K562 treated with DMSO at 1 percent for 4 hours (cell line): ENCODE data around the gene CRISP1. TPM values are rescaled to one million over a fixed set of nuclear protein-coding genes. Genes with fewer than 3 reads are reported as not detected.

Experiments used
- total RNA-seq: library from RNA; unstranded; fragments of 300-600 nt; gene quantifications from 2 replicates; pipeline ENCODE4 v1.2.3, GENCODE V29; 2022; ENCODE audit not compliant: insufficient read depth

The CRISP1 gene, protein sequence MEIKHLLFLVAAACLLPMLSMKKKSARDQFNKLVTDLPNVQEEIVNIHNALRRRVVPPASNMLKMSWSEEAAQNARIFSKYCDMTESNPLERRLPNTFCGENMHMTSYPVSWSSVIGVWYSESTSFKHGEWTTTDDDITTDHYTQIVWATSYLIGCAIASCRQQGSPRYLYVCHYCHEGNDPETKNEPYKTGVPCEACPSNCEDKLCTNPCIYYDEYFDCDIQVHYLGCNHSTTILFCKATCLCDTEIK
- total RNA-seq, result not detected in 2 replicates

DNA sequence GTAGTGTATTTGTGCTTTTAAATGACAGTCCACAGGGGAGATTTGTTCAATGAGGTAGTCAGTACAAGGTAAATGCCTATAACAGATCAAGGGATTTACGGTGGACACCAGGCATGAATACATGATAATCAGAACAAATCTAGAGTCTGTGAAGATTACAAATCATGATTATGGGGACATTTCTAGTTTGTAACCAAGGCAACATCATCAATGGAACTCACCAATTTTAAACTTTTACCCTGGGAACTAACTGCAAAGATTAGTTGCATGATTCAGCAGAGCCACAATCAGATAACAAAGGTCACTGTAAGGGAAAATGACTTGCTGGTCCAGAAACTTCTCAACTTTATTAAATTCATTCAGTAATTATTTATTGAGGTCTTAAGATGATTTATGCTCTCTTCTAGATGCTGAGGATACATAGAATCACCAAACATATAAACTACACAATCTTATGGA lies at the start of gene CRISP1:
CRISP1 (minus strand) TSS at position 51 of the 459 bp plus-strand sequence. CDS start 9,135 bp downstream, outside the sequence.

DNA sequence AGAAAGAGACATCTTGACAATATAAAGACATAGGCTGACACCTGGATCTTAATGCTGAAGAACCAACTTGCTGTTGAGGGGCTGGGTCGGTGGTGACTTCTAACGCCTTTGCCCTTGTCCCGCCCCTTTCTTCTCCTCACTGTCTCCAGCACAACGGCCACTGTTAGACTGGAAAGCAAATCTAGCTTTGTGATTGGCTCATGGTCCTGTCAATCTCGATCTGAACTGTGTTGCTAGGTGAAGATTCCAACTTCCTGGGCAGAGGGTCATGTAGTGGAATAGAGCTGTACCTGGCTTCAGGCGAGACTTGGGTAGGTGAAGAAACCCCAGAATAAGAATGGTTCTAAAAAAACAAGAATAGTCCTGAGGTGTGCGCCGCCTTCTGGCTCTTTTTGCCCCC lies 79.2 kb downstream of the CRISP1 start, which contains the start of gene PGK2:
PGK2 (minus strand) TSS at position 110 of the 400 bp plus-strand sequence; CDS start at position 12, 98 bp downstream.

Other genes with a start within 250 kb of the CRISP1 start
- 138 and 195 TPM in 2 replicates for gene RHAG, start 229.7 kb downstream of the CRISP1 start, total RNA-seq
- gene CRISP2, start 153.0 kb downstream of the CRISP1 start, total RNA-seq, result not detected in 2 replicates
- gene CRISP3, start 122.1 kb downstream of the CRISP1 start, total RNA-seq, result 0.65 TPM in 1 of 2 replicates, not detected in the other
- gene PGK2, start 79.2 kb downstream of the CRISP1 start, total RNA-seq, result not detected in 2 replicates
- not detected in 2 replicates for gene DEFB114, start 97.6 kb upstream of the CRISP1 start, total RNA-seq
- gene DEFB113, start 103.1 kb upstream of the CRISP1 start, total RNA-seq, result not detected in 2 replicates
- gene DEFB110, start 155.5 kb upstream of the CRISP1 start, total RNA-seq, result not detected in 2 replicates
- gene DEFB112, start 183.4 kb upstream of the CRISP1 start, total RNA-seq, result not detected in 2 replicates